Measurements from ENCODE around the gene B3GNT3.

DNA sequence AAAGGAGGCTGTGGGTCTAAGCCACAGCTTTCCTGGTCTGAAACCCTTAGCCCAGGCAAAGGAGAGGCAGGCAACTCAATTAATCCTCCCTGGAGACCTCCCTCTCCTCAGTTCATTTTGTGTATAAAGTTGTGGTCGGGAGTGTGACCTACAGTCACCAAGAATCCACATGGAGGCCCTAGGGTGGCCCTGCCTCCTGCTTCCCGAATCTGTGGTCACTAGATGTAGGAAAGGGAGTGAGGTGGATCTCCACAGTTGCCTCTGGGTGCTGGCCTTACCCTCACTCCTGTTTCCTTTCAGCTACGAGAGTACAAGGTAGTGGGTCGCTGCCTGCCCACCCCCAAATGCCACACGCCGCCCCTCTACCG is 66.0 kb downstream of the B3GNT3 start:
- TF ChIP-seq, protein P1, sequence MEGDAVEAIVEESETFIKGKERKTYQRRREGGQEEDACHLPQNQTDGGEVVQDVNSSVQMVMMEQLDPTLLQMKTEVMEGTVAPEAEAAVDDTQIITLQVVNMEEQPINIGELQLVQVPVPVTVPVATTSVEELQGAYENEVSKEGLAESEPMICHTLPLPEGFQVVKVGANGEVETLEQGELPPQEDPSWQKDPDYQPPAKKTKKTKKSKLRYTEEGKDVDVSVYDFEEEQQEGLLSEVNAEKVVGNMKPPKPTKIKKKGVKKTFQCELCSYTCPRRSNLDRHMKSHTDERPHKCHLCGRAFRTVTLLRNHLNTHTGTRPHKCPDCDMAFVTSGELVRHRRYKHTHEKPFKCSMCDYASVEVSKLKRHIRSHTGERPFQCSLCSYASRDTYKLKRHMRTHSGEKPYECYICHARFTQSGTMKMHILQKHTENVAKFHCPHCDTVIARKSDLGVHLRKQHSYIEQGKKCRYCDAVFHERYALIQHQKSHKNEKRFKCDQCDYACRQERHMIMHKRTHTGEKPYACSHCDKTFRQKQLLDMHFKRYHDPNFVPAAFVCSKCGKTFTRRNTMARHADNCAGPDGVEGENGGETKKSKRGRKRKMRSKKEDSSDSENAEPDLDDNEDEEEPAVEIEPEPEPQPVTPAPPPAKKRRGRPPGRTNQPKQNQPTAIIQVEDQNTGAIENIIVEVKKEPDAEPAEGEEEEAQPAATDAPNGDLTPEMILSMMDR (IDR thresholded peaks at IDR 0.05; ENCODE audit: insufficient read depth, low read depth, low read length) = no peak
- no peak for TF ChIP-seq EZH2 (IDR thresholded peaks at IDR 0.05; ENCODE audit: insufficient read depth, low read length)

All from astrocyte (in vitro differentiated cells and primary cell).